Urinary bladder (tissue), 4 donors: ENCODE results near the gene CALML6. TPM values are rescaled to one million over a fixed set of nuclear protein-coding genes. Genes with fewer than 3 reads are reported as not detected.

Source experiments
- DNase-seq: peaks from one replicate; pipeline ENCODE4 v3.0.0-alpha.2; 2015; ENCODE audit errors: extremely low spot score
- H3K27ac ChIP-seq: one replicate; pipeline ENCODE4 v1.5.1; 2013; ENCODE audit warnings: low read depth, mild to moderate bottlenecking, moderate library complexity
- H3K36me3 ChIP-seq: one replicate; pipeline ENCODE4 v1.6.1; 2013; ENCODE audit warnings: mild to moderate bottlenecking, moderate library complexity; ENCODE audit not compliant: insufficient read depth
- H3K4me1 ChIP-seq: one replicate; pipeline ENCODE4 v1.6.1; 2013; ENCODE audit warnings: mild to moderate bottlenecking, moderate library complexity; ENCODE audit not compliant: insufficient read depth
- H3K4me3 ChIP-seq: one replicate; pipeline ENCODE4 v1.5.1; 2013; ENCODE audit warnings: low read depth, low read length
- WGBS: extraction: QIAGEN DNeasy Blood & Tissue Kit; methylation state at CpG from one replicate; pipeline ENCODE4 v1.1.7; 2013; 5-methylcytosine and 5-hydroxymethylcytosine counted together
- polyA plus RNA-seq: library from polyadenylated mRNA; stranded (reverse); fragments of 200-250 nt; gene quantifications from one replicate; pipeline ENCODE4 v1.2.3, GENCODE V29; 2013
- total RNA-seq: library from RNA; depleted of rRNA; stranded (reverse); fragments of >200 nt; gene quantifications from one replicate; pipeline ENCODE4 v1.2.3, GENCODE V29; 2014
- donor health status: healthy with polysubstance abuse.
- donor health status: healthy.

Gene CALML6
- total and polyA plus RNA-seq, 2 donors = 0.22 to 0.37 TPM

DNA sequence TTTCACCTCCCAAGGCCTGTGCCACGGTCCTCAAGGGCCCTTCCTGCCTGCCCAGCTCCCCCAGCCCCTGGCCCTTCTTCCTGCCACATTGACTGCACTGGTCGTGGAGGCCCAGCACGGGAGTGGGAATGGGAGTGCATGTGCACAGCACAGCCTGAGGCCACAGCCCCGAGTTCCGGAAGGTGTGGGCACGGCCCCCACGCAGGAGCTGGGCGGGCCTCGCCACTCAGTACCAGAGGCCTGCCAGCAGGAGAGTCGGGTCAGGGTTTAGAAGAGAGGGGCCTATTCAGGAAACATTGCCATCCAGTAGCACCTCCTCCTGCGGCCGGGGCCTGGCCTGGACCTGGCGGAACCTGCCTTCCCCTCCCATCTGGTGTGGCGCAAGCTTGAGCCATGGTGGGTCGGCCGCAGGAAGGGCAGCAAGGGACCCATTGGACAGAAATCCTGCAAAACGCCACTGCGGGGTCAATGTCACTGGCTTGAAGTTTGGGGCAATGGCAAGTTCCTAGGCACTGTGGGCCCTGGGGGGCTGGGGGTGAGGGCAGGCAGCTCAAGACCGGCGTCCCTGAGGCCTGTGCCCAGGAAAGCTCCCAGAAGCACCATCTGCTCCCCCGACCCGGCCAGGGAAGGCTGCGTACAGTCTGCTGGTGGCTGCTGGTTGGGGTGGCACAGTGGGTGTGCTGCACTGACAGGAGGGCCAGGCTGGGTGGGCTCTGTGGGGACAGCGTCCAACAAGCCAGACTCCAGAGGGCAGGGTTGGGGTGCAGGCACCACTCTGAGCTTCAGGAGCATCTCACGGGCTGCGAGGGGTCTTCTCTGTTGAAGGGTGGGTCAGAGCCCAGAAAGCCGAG lies 5.8 kb downstream of the CALML6 start:
- Histone ChIP-seq H3K36me3 (no peaks in the 10 kb centered on the region), H3K4me3 (no peak overlapping the region), H3K27ac (no peak overlapping the region), H3K4me1 (no peaks in the 10 kb centered on the region)
- no peak for DNase-seq
- 88% methylated on average over 27 of the region's 27 CpGs for WGBS

DNA sequence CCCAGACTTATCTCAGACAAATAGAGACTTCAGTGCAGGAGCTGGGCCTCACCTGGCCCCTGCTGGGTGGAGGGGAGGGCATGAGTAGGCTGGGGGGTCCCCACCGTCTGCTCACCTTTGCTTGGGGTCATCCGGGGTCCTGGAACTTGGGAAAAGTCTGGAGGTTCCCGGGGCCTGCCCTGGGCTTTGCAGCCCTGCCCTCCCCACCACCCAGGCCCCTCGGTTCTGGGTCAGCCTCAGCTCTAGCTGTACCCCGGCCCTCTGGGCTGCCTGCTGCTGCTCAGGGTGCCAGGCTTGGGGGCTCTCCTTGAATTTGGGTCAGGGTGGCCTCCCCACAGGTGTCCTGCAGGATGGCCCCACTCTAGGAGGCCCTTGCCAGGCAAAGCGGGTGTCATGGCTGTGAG lies 6.4 kb downstream of the CALML6 start:
- no peak for DNase-seq
- H3K4me3 ChIP-seq = no peak overlapping the region
- no peak overlapping the region for H3K27ac ChIP-seq
- no peaks in the 10 kb centered on the region for H3K36me3 ChIP-seq
- WGBS = 85% methylated on average over 6 of the region's 6 CpGs
- H3K4me1 ChIP-seq = no peaks in the 10 kb centered on the region

DNA sequence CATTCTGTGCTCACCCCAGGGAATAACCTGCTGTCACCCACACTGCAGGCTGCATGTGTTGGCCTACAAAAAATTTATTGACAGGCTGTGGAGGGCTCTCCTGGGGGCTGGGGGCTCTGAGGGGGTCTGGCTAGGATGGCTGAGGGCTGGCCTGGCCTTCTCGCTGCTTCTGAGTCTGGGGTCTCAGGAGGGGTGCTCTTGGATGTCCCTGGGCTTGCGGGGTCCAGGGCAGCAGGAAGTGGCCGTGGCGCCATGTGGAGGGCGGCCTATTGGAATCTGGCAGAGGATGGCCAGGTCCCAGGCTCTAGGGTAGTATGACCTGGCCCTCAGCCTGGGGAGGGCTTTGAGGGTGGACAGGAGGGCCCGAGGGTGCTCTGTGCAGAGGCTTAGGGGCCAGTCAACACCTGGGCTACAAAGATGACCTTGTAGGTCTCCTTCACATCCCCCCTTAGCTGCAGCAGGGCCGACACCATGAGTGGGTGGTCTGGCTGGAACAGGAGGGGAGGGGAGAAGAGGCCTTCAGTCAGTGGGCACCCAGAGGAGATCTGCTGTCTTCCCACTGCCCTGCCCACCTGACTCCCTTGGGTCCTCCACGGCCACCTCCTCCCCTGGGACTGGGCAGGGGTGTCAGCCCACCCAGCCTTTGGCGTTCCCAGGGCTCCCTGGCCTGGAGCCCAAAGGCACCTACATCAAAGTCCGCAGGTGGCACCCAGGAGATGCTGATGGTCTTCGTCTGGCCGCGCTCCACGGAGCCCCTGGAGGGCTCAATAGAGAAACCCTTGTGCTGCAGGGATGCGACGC lies 7.0 kb downstream of the CALML6 start:
- Histone ChIP-seq H3K4me3 (no peak overlapping the region), H3K36me3 (no peaks in the 10 kb centered on the region), H3K4me1 (no peaks in the 10 kb centered on the region), H3K27ac (no peak overlapping the region)
- WGBS = 86% methylated on average over 16 of the region's 16 CpGs
- no peak for DNase-seq

DNA sequence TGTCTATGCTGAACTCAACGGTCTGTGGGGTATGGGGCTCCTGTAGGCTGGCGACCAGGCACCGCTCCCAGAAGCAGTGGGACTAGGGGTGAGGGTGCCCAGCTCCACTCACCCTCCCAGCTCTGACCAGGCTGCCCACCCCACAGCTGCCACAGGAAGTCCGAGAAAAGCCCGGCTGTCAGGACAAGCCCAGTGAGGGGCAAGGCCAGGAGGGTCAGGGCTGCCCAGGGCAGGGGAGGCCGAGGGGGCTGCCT lies 7.6 kb downstream of the CALML6 start:
- WGBS = 76% methylated on average over 6 of the region's 6 CpGs
- DNase-seq = no peak

DNA sequence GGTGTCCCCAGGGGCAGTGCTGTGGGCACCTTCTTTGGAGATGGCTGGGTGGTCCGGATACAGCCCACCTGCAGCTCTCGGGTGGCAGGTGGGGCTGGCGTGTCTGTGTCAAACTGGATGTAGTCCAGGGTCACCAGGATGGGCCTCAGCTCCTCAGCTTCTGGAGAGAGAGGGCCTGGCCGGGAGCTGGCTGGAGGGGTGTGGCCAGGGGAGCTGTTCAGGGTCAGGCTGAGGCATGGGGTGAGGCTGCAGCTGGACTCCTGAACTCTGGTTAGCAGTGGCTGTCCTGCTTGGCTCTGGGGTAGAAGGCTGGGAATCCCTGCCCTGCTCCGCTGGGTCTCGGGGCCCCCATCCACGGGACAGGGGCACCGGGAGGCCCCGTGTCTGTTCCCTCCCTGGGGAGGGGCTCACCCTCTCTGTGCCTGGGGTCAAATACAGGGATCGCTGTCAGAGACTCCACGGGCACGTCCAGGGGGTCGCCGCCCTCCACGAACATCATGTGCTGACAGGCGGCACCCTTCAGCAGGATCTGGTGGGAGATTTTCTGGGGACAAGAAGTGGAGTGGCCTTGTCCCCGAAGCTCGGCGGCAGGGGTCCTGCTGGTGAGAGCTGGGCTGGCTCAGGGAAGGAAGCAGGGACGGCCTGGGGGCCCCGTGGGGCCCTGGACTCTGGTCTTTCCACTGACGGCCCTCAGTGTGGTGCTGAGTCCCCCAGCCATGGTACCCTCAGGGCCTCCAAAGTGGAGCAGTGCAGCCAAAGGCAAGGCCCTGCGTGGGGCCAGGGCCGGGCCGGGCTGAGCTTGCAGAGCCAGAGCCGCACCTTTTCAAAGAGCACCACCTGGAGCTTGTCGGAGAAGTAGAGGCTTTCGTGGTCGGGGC lies 8.1 kb downstream of the CALML6 start:
- no peak overlapping the region for H3K4me3 ChIP-seq
- no peak for DNase-seq
- WGBS = 68% methylated on average over 29 of the region's 29 CpGs
- no peak overlapping the region for H3K27ac ChIP-seq
- H3K36me3 ChIP-seq = no peaks in the 10 kb centered on the region
- no peaks in the 10 kb centered on the region for H3K4me1 ChIP-seq

More for the DNA sequence above, 7.6 kb downstream of the CALML6 start:
- Histone ChIP-seq H3K4me1 (no peaks in the 10 kb centered on the region), H3K27ac (no peak overlapping the region), H3K36me3 (no peaks in the 10 kb centered on the region), H3K4me3 (no peak overlapping the region)

DNA sequence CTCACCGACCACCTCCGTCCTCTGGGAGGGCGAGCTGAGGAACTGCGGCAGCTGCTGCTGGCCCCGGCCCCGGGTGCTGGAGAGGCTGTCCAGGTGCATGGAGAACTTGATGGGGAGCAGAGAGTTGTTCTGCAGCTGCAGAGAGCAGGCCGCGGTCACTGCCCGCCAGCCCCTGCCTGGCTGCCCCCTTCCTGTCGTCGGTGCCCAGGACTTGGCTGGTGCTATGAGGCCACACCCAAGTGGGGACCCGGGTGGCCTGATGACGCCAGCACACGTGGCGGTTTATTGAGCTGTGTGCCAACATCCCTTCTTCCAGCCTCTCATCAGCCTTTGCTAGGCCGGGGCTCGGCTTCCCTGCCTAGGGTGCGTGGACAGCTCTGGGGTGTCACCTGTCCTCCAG lies 9.3 kb downstream of the CALML6 start:
- H3K4me3 ChIP-seq = no peak overlapping the region
- H3K4me1 ChIP-seq = no peaks in the 10 kb centered on the region
- WGBS = 47% methylated on average over 18 of the region's 18 CpGs
- no peak overlapping the region for H3K27ac ChIP-seq
- H3K36me3 ChIP-seq = no peaks in the 10 kb centered on the region
- no peak for DNase-seq

DNA sequence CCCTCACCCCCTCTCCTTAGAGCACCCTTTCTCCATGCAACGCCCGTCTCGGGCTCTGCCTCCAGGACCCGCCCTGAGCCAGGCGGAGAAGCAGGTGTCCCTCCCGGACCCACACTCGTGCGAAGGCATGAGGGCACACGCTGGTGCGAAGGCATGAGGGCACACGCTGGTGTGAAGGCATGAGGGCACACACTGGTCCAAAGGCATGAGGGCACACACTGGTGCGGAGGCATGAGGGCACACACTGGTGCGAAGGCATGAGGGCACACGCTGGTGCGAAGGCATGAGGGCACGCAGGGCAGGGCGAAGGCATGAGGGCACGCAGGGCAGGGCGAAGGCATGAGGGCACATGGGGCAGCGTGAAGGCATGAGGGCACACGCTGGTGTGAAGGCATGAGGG lies 9.8 kb downstream of the CALML6 start:
- no peaks in the 10 kb centered on the region for H3K4me1 ChIP-seq
- no peak overlapping the region for H3K4me3 ChIP-seq
- H3K36me3 ChIP-seq = no peaks in the 10 kb centered on the region
- no peak for DNase-seq
- WGBS = 94% methylated on average over 21 of the region's 21 CpGs
- H3K27ac ChIP-seq = no peak overlapping the region

DNA sequence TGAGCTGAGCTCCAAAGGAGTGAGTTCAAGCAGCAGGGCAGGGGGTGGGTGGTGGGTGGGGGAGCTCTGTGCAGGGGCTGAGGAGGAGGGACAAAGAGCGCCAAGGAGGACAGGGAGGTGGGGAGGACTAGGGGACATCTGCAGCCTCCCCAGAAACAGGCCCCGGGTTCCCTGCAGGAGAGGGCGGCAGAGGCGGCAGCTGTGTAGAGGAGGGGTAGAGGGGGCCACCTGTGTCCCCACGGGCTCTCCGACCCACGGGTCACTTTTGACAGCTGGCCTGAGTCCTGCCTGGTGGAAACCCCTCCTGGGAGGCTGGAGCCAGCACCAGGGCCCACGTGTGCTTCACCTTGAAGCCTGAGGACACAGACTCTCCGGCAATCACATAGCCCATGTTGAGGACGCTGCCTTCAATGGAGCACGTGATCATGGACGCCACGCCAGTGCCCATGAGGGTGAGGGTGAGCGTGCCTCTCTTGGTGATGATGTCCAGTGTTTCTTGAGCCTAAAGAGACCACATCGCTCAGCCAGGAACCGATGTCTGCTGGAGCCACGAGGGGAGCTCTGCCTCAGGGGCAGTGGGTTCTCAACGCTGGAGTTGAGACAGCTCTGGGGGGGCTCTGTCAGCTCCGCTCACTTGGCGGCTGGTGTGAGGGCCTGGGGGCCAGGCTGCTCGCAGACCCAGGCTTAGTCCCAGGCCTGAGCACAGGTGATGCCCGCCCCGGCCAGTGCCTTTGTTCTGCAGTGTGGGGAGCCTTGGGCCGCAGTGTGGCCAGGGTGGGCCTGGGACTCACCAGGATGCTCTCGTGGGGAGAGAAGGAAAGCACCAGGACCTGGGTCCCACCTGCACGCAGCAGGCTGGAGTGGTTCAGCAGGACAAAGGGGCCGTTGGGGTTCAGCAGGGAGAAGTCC lies 10.6 kb downstream of the CALML6 start:
- no peak overlapping the region for H3K27ac ChIP-seq
- H3K4me1 ChIP-seq = no peaks in the 10 kb centered on the region
- 75% methylated on average over 27 of the region's 27 CpGs for WGBS
- H3K36me3 ChIP-seq = no peaks in the 10 kb centered on the region
- H3K4me3 ChIP-seq = no peak overlapping the region
- no peak for DNase-seq

DNA sequence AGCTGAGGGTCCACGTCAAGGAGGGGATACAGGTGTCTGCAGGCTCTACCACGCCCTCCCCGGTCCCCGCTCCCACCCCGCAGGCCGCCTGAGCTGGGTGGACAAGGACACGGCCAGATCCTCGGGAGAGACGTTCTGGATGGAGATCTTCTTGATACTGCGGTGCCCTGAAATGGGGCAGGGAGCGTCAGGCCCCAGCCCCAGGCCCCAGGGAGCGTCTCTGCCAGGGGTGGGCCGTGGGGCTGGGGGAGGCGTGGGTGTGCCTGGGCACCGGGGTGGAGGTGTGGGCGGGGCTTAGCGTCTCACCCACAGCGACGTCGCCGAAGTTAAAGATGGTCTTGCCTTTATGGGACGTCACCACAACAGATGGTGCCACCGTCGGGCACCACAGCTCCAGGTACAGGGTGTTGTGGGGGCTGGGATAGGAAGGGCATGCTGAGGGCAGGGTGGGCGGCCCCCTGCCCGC lies 11.3 kb downstream of the CALML6 start:
- no peak for DNase-seq
- H3K4me3 ChIP-seq = no peak overlapping the region
- H3K4me1 ChIP-seq = no peaks in the 10 kb centered on the region
- WGBS = 82% methylated on average over 26 of the region's 26 CpGs
- no peak overlapping the region for H3K27ac ChIP-seq
- H3K36me3 ChIP-seq = no peaks in the 10 kb centered on the region

DNA sequence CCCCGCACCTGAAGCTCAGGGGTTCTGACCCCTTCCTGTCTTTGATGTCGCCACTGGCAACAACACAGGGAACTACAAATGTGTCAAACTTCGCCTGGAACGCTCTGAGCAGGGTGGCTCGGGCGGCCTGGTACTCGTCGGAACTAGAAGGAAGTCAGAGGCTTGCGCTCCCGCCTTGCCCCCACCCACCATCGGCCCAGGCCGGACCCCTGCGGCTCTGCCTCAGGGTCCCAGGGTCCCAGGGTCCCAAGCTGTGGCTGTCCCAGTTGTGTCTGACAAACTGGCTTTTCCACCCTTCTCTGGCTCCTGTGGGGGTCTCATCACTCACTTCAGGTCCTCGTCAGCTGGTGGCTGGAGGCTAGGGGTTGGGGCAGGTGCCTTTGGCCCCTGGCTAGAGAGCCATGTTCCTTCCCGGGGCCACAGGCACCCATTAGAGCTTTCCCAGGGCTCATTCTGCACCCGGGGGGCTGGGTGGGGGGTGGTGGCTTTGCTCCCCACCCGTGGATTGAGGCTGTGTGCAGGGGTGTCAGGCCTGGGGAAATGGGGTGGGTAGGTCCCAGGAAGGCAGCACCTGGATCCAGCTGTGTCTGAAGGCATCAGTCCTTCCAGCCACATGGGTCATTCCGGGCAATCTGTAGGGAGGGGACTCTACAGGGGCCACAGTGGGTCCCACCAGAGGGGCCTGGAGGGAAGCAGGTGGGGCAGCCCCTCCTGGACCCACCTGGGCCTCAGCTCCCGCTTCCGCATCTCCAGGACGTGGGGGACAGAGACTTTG lies 12.0 kb downstream of the CALML6 start:
- Histone ChIP-seq H3K4me1 (no peaks in the 10 kb centered on the region), H3K4me3 (no peak overlapping the region), H3K36me3 (no peaks in the 10 kb centered on the region), H3K27ac (no peak overlapping the region)
- no peak for DNase-seq
- WGBS = 79% methylated on average over 21 of the region's 21 CpGs

DNA sequence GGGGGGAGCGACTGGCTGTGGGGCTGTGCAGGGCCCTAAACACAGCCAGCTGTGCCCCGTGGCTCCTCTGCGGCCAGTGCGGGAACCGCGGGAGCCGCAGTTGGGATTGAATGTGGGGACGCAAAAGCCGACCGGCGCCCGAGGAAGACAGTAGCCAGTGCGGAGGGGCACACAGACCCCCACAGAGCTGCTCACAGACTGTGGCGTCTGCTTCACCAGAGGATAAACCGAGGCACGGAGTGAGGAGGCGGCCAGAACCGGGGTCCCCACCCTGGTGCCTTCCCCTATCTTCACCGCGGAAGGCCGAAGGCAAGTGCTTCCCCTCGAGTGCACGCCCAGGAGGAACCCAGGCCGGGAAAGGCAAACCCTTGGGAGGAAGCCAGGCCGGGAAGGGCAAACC lies 12.7 kb downstream of the CALML6 start:
- H3K4me1 ChIP-seq = no peaks in the 10 kb centered on the region
- WGBS = 86% methylated on average over 25 of the region's 25 CpGs
- DNase-seq = no peak
- H3K27ac ChIP-seq = no peak overlapping the region
- H3K4me3 ChIP-seq = no peak overlapping the region
- no peaks in the 10 kb centered on the region for H3K36me3 ChIP-seq
